SU-DHL-6 (cell line): Measurements from ENCODE around the gene BEND3.

Experiments used
- H2AFZ ChIP-seq: fragments of 200-600 bp; sonication (generic); 2 replicates; pipeline ENCODE4 v1.6.1; 2014; ENCODE audit warnings: low read depth, mild to moderate bottlenecking, moderate library complexity, mixed read lengths, antibody characterized with exemption, low read length; ENCODE audit not compliant: severe bottlenecking
- H3F3A ChIP-seq: fragments of 200-600 bp; shearing (Covaris generic); 2 replicates; pipeline ENCODE4 v1.6.0; 2016; ENCODE audit warnings: antibody characterized with exemption, mild to moderate bottlenecking; ENCODE audit not compliant: insufficient read depth
- H3K27ac ChIP-seq: fragments of 200-600 bp; sonication (generic); 2 replicates; pipeline ENCODE4 v1.5.1; 2016; ENCODE audit warnings: low read depth, mild to moderate bottlenecking, low read length, moderate library complexity, mixed read lengths
- H3K27me3 ChIP-seq: fragments of 200-600 bp; sonication (generic), shearing (Covaris generic); 2 replicates; pipeline ENCODE4 v1.6.0; 2014; ENCODE audit warnings: mild to moderate bottlenecking, low read length
- H3K36me3 ChIP-seq: fragments of 200-600 bp; sonication (generic); 2 replicates; pipeline ENCODE4 v1.6.1; 2014; ENCODE audit warnings: mild to moderate bottlenecking, low read length, mixed read lengths
- H3K4me2 ChIP-seq: fragments of 300-600, 200-600 bp; shearing (Covaris generic), sonication (generic); 2 replicates; pipeline ENCODE4 v1.6.0; 2014; ENCODE audit warnings: low read length, low read depth, mild to moderate bottlenecking; ENCODE audit not compliant: poor library complexity, severe bottlenecking
- H3K4me3 ChIP-seq: fragments of 200-600 bp; sonication (generic); 2 replicates; pipeline ENCODE4 v1.5.1; 2014; ENCODE audit warnings: antibody characterized with exemption, low read length, mild to moderate bottlenecking, mixed read lengths; ENCODE audit not compliant: insufficient read depth, poor library complexity, severe bottlenecking
- H3K79me2 ChIP-seq: fragments of 200-600 bp; sonication (generic); 2 replicates; pipeline ENCODE4 v1.6.1; 2014; ENCODE audit warnings: mild to moderate bottlenecking, low read length, moderate library complexity; ENCODE audit not compliant: insufficient read depth
- H3K9ac ChIP-seq: fragments of 200-600 bp; sonication (generic); 2 replicates; pipeline ENCODE4 v1.7.0; 2014; ENCODE audit warnings: mild to moderate bottlenecking, low read length
- H3K9me2 ChIP-seq: fragments of 200-600 bp; sonication (generic); replicated peaks from 2 replicates; pipeline ENCODE4 v1.6.1; 2014; ENCODE audit warnings: low read length; ENCODE audit not compliant: insufficient read depth
- H3K9me3 ChIP-seq: fragments of 200-600 bp; sonication (generic); 2 replicates; pipeline ENCODE4 v1.6.1; 2014; ENCODE audit warnings: low read length, mixed read lengths; ENCODE audit not compliant: insufficient read depth
- H4K20me1 ChIP-seq: fragments of 200-600 bp; sonication (generic); 2 replicates; pipeline ENCODE4 v1.6.1; 2014; ENCODE audit warnings: low read depth, mild to moderate bottlenecking, antibody characterized with exemption, low read length, moderate library complexity, mixed read lengths
- EZH2phosphoT487 ChIP-seq: fragments of 200-600 bp; sonication (generic), shearing (Covaris generic); conservative IDR thresholded peaks from 2 replicates; pipeline ENCODE4 v1.6.1; 2018; ENCODE audit warnings: mild to moderate bottlenecking, antibody characterized with exemption, low read length, moderate library complexity, mixed read lengths
- TF ChIP-seq, protein P1 (sequence below): fragments of 200-600 bp; sonication (generic); IDR thresholded peaks from one replicate; pipeline ENCODE4 v1.5.1; 2017; ENCODE audit warnings: antibody characterized with exemption, mild to moderate bottlenecking, low read length, moderate library complexity; ENCODE audit not compliant: insufficient read depth, poor library complexity, severe bottlenecking

The BEND3 gene

DNA sequence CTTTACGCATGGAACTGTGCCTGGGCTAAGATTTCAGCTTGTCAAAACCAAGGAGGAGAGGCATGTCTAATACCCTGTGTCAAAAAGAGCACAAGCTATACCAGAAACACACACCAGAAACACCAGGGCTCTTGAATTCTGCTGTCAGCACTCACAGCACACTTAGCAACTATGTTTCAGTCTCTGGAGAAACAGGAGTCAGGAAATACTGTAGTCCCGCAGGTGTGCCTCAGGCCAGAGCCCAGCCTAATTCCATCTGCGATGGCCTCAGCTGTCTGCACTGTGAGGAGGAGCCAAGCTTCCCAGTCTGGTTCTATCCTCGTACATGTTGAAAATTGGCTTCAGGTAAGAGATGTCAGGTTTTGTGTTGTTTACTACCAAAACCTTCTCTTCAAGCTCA lies 55.7 kb downstream of the BEND3 start:
- Histone ChIP-seq H4K20me1 (no peaks in the 10 kb centered on the region), H3K9ac (no peak overlapping the region), H3K4me3 (no peak overlapping the region), H3K4me2 (no peak overlapping the region), H2AFZ (no peak overlapping the region), H3K9me3 (no peaks in the 10 kb centered on the region), H3K9me2 (no peaks in the 10 kb centered on the region), H3K27me3 (no peaks in the 10 kb centered on the region), H3F3A (no peaks in the 10 kb centered on the region), H3K27ac (no peak overlapping the region), H3K36me3 (no peaks in the 10 kb centered on the region), H3K79me2 (no peaks in the 10 kb centered on the region)
- TF ChIP-seq, protein P1, sequence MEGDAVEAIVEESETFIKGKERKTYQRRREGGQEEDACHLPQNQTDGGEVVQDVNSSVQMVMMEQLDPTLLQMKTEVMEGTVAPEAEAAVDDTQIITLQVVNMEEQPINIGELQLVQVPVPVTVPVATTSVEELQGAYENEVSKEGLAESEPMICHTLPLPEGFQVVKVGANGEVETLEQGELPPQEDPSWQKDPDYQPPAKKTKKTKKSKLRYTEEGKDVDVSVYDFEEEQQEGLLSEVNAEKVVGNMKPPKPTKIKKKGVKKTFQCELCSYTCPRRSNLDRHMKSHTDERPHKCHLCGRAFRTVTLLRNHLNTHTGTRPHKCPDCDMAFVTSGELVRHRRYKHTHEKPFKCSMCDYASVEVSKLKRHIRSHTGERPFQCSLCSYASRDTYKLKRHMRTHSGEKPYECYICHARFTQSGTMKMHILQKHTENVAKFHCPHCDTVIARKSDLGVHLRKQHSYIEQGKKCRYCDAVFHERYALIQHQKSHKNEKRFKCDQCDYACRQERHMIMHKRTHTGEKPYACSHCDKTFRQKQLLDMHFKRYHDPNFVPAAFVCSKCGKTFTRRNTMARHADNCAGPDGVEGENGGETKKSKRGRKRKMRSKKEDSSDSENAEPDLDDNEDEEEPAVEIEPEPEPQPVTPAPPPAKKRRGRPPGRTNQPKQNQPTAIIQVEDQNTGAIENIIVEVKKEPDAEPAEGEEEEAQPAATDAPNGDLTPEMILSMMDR, result no peak

DNA sequence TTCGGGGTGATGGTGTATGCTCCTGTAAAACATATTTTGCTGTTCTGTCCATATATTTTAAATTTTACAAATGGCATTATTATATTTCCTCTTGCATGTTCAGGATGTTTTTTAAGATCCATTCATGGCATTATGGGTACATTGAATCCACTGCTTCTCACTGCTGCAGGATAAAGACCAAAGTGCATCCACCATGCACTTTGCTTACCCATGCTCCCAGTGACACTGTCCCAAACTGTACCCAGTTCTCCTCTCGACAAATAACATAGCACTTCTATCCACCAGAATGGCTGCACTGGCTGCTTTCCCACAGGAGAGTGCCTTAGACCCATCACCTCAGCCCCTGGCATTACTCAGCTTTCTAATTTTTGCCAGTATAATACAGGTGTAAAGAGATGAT lies 57.6 kb downstream of the BEND3 start:
- H3K9me3 ChIP-seq, result no peaks in the 10 kb centered on the region
- H2AFZ ChIP-seq, result no peak overlapping the region
- H3K79me2 ChIP-seq, result no peaks in the 10 kb centered on the region
- H3F3A ChIP-seq, result no peaks in the 10 kb centered on the region
- H4K20me1 ChIP-seq, result no peaks in the 10 kb centered on the region
- H3K4me3 ChIP-seq, result no peak overlapping the region
- no peak for TF ChIP-seq EZH2phosphoT487
- TF ChIP-seq, protein P1, result no peak
- no peaks in the 10 kb centered on the region for H3K9me2 ChIP-seq
- no peak overlapping the region for H3K4me2 ChIP-seq
- no peak overlapping the region for H3K27ac ChIP-seq
- H3K27me3 ChIP-seq, result no peaks in the 10 kb centered on the region
- H3K9ac ChIP-seq, result no peak overlapping the region
- no peaks in the 10 kb centered on the region for H3K36me3 ChIP-seq

DNA sequence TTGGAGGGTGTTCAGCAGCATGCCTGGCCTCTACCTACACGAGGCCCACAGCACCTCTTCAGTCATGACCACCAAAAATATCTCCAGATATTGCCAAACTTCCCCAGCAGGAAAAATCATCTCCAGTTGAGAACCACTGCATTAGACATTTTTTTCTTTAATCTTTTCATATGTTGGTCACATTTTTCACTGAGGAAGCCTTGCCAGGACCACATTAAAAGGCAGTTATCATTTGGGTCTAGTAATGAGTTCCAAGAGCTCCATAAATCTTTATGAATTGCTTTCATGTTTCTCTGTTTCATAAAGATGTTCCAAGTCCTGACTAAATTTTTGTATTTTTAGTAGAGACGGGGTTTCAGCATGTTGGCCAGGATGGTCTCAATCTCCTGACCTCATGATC lies 58.5 kb downstream of the BEND3 start:
- Histone ChIP-seq H3K9me3 (no peaks in the 10 kb centered on the region), H3K27me3 (no peaks in the 10 kb centered on the region), H3K4me3 (no peak overlapping the region), H3K79me2 (no peaks in the 10 kb centered on the region), H3K9me2 (no peaks in the 10 kb centered on the region), H2AFZ (no peak overlapping the region), H3K9ac (no peak overlapping the region), H3K4me2 (no peak overlapping the region), H4K20me1 (no peaks in the 10 kb centered on the region), H3K36me3 (no peaks in the 10 kb centered on the region), H3K27ac (no peak overlapping the region), H3F3A (no peaks in the 10 kb centered on the region)
- no peak for TF ChIP-seq EZH2phosphoT487
- TF ChIP-seq, protein P1, result no peak

DNA sequence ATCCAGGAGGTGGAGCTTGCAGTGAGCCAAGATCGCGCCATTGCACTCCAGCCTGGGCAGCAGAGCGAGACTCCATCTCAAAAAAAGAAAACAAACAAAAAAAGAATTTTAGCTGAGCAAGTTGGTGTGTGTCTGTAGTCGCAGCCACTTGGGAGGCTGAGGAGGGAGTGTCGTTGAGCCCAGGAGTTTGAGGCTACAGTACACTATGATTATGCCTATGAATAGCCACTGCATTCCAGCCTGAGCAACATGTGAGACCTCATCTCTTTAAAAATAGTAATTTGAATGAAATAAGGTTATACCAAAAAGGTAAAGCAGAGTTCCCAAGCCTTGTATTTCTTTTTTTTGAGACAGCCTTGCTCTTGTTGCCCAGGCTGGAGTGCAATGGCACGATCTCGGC lies 67.5 kb downstream of the BEND3 start:
- Histone ChIP-seq H3K27me3 (no peaks in the 10 kb centered on the region), H3K4me3 (no peak overlapping the region), H3K36me3 (no peaks in the 10 kb centered on the region), H3K9me3 (no peaks in the 10 kb centered on the region), H4K20me1 (no peaks in the 10 kb centered on the region), H3K27ac (no peak overlapping the region), H3K9ac (no peak overlapping the region), H2AFZ (no peak overlapping the region), H3K4me2 (no peak overlapping the region), H3F3A (no peaks in the 10 kb centered on the region), H3K79me2 (no peaks in the 10 kb centered on the region), H3K9me2 (no peaks in the 10 kb centered on the region)
- TF ChIP-seq, protein P1, result no peak
- no peak for TF ChIP-seq EZH2phosphoT487
